GM23248 (cell line): ENCODE measurements around the gene UBAC2.

Experiments used
- EZH2 ChIP-seq: fragments of 200-600 bp; sonication (generic); IDR thresholded peaks from 2 replicates; pipeline ENCODE4 v1.6.1; 2018; ENCODE audit warnings: antibody characterized with exemption, mild to moderate bottlenecking; ENCODE audit not compliant: insufficient read depth, poor library complexity, severe bottlenecking
- EZH2phosphoT487 ChIP-seq: fragments of 200-600 bp; sonication (generic); IDR thresholded peaks from 2 replicates; pipeline ENCODE4 v1.6.1; 2018; ENCODE audit warnings: antibody characterized with exemption, moderate library complexity, mild to moderate bottlenecking, low read depth; ENCODE audit not compliant: insufficient read depth

DNA sequence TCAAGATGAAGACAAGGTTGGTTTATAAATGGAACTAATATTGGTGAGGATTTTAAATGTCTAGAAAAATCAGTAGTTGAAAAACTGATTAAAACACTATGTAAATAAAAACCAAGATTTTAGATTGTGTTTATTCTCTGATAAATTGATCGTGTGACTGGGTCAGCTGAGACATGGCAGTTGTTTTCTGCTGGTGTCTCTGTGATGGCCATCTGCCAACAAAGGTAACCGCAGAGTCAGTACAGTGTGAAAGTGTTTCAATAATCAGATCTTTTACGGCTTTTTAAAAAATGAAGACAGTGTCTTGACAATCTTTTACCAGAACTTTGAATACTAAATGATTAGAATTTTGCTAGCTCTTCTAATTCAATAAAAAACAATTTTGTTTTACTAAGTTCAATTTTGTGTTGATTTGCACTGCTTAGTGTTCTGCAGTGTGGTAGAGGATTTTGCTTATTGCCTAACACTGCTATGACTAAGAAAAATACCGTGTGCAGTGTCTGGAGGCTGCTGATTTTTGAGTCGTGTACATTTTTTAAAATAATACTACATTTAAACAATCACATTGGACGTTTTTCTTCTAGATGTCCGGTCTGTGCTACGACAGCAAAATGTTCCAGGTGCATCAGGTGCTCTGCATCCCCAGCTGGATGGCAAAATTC lies 139.2 kb downstream of the UBAC2 start:
- TF ChIP-seq EZH2phosphoT487 (no peak), EZH2 (no peak)
